HG02678 (cell line): ENCODE results near the gene ZNF684.
"Not testable (repeated sequence)": the region's sequence is repeated elsewhere in the genome, so short reads cannot be mapped to it uniquely, and the experiment has no call there.

Experiments
- ATAC-seq: cut with Tn5 transposase; IDR thresholded peaks from one replicate; pipeline ENCODE4 v1.9.1; 2021; ENCODE audit warnings: mild to moderate bottlenecking, moderate library complexity; ENCODE audit not compliant: unreplicated experiment

Gene ZNF684

GRCh38 chr1:40567825-40568224, 36.4 kb downstream of the ZNF684 start:
- ATAC-seq: no peak

- ATAC-seq: not testable (repeated sequence)
These were observed 43.4 kb downstream of the ZNF684 start for GRCh38 chr1:40574805-40575204.

- no peak for ATAC-seq
These were observed 43.9 kb downstream of the ZNF684 start for GRCh38 chr1:40575336-40575735.

GRCh38 chr1:40582116-40582515, 50.7 kb downstream of the ZNF684 start:
- no peak for ATAC-seq

GRCh38 chr1:40583980-40584379, 52.5 kb downstream of the ZNF684 start:
- no peak for ATAC-seq

- no peak for ATAC-seq
These were observed 57.1 kb downstream of the ZNF684 start for GRCh38 chr1:40588586-40588985.

GRCh38 chr1:40592107-40592803, 60.8 kb downstream of the ZNF684 start:
- no peak for ATAC-seq

- ATAC-seq: no peak
These were observed 62.2 kb downstream of the ZNF684 start for GRCh38 chr1:40593449-40594186.

GRCh38 chr1:40594187-40594531, 62.7 kb downstream of the ZNF684 start:
- ATAC-seq: no peak

GRCh38 chr1:40595623-40596022, 64.2 kb downstream of the ZNF684 start:
- no peak for ATAC-seq
